ENCODE measurements around the gene APCDD1L. TPM values are rescaled to one million over a fixed set of nuclear protein-coding genes. Genes with fewer than 3 reads are reported as not detected.

The APCDD1L gene
- total and polyA plus RNA-seq, 2 of the 8 experiments (the other 6 are each of a cell fraction or from before 2014, with no cell fraction given) = 0.83 to 3.1 TPM

DNA sequence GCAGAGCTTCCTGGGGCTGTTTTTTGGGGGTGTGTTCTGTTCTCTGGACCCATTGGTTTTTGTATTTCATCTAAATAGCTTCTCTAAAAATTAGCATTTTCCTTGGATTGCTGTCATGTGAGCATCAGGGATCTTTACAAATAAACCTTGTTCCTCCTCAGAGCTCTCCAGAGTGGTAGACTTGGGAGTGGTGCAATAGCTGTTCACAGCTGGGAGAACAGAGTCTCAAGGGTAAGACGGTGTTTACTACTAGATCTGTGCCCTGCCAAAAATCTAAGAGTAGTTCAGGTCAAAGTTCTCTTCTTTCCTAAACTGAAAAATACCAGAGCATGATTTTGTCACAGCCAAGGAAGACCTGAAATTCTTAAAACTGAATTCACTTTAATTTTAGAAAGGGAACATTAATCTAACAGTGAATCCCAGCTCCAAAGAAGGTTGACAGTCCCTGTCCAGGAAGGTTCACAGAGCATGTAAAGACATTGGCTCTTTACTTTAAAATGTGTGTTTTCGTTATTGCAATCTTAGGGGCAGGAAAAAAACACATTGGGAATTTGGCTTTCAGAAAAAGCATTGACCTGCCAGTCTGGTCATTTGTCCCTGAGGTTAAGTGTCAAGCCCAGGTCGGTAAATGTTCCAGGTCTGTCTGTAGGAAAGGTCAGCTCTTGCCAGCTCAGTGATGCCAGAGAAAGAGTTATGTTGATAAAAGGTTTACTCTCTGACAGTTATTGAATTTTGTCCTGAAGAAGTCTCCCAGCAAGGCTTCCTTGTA is 82.8 kb downstream of the APCDD1L start:
- FAIRE-seq (no peak), DNase-seq (ENCODE audit: low read depth in 1 of 2, low spot score in 2 of 2) (no peak)
- Histone ChIP-seq H3K79me2 (ENCODE audit: control insufficient read depth in 1 of 2, insufficient read depth in 2 of 2, low read length in 2 of 2) (peaks cover 10 to 81% of the 10 kb centered on the region in 2 experiments; a peak in 3 of 4 replicates), H4K5ac (ENCODE audit: insufficient read length, low read depth, low read length) (no peak overlapping the region), H3K27me3 (replicated peaks in 1 of 4; ENCODE audit: control insufficient read depth in 3 of 4, extremely low read depth in 1 of 4, insufficient read depth in 3 of 4, low read length in 3 of 4) (no peaks in the 10 kb centered on the region), H3K23ac (ENCODE audit: insufficient read length) (no peak overlapping the region), H3K9me3 (ENCODE audit: insufficient read depth in 2 of 2, low read depth in 1 of 2, low read length in 1 of 2) (peaks cover 0 to 3% of the 10 kb centered on the region in 2 experiments; a peak in 2 of 4 replicates), H2BK5ac (ENCODE audit: low read depth, low read length) (no peak overlapping the region), H3K4me1 (replicated peaks in 1 of 4; ENCODE audit: control insufficient read depth in 3 of 4, insufficient read depth in 4 of 4, low read length in 3 of 4) (peaks cover 0 to 18% (median 7%) of the 10 kb centered on the region in 4 experiments; a peak in 4 of 7 replicates), H4K91ac (replicated peaks; ENCODE audit: insufficient read length, low read length) (no peak overlapping the region), H3K4me3 (ENCODE audit: extremely low read depth in 1 of 4, insufficient read depth in 2 of 4, low read depth in 3 of 4, low read length in 4 of 4) (no peak overlapping the region), H3K4me2 (ENCODE audit: insufficient read depth in 1 of 2, low read depth in 2 of 2, low read length in 2 of 2) (no peak overlapping the region), H3K18ac (ENCODE audit: extremely low read depth, low read length) (no peak overlapping the region), H2BK20ac (ENCODE audit: low read length) (no peak overlapping the region), H2BK120ac (replicated peaks; ENCODE audit: low read depth, low read length) (no peak overlapping the region), H3K27ac (ENCODE audit: low read depth, low read length) (no peak overlapping the region), H2AFZ (ENCODE audit: low read length) (no peak overlapping the region), H3K79me1 (ENCODE audit: low read depth, low read length) (peaks cover 5% of the 10 kb centered on the region), H3K9ac (replicated peaks in 1 of 4; ENCODE audit: extremely low read depth in 1 of 4, low read depth in 3 of 4, low read length in 3 of 4) (no peak overlapping the region), H2BK12ac (ENCODE audit: low read depth, low read length) (no peak overlapping the region), H4K20me1 (replicated peaks in 1 of 2; ENCODE audit: control insufficient read depth in 1 of 2, insufficient read depth in 2 of 2, low read length in 2 of 2) (peaks cover 0 to 2% of the 10 kb centered on the region in 2 experiments), H3K36me3 (ENCODE audit: control insufficient read depth in 2 of 4, insufficient read depth in 4 of 4, low read length in 3 of 4) (peaks cover 0 to 7% (median 0%) of the 10 kb centered on the region in 4 experiments; a peak in 1 of 8 replicates), H4K8ac (ENCODE audit: extremely low read depth, insufficient read depth, low read length) (no peak overlapping the region), H2AK5ac (ENCODE audit: low read depth, low read length) (no peak overlapping the region), H2BK15ac (ENCODE audit: low read length) (no peak overlapping the region), H3K14ac (ENCODE audit: insufficient read length) (no peak overlapping the region), H3K23me2 (ENCODE audit: low read depth, low read length) (no peaks in the 10 kb centered on the region), H3K56ac (replicated peaks; ENCODE audit: insufficient read length, low read depth, low read length) (no peak overlapping the region), H3K4ac (replicated peaks; ENCODE audit: insufficient read length, low read depth, low read length) (no peak overlapping the region)
- CTCF ChIA-PET (ENCODE audit: partially characterized antibody) = interaction anchor here (0.6 to 2.6 kb wide), 7 partner anchors 8 to 222 kb away, joined by 3 to 12 read pairs (median 4); no protein-coding TSS in a partner anchor
- WGBS, 2 experiments (ENCODE audit: extremely low coverage in 1 of 2, insufficient coverage in 1 of 2, insufficient read length in 1 of 2, insufficient replicate concordance in 2 of 2, low coverage in 1 of 2, low lambda C conversion rate in 2 of 2, missing lambda C conversion rate in 1 of 2) = 92% methylated on average over 3 of the region's 3 CpGs; no CpG with 5 or more reads in 1 of the 2 experiments
- TF ChIP-seq, protein P1, sequence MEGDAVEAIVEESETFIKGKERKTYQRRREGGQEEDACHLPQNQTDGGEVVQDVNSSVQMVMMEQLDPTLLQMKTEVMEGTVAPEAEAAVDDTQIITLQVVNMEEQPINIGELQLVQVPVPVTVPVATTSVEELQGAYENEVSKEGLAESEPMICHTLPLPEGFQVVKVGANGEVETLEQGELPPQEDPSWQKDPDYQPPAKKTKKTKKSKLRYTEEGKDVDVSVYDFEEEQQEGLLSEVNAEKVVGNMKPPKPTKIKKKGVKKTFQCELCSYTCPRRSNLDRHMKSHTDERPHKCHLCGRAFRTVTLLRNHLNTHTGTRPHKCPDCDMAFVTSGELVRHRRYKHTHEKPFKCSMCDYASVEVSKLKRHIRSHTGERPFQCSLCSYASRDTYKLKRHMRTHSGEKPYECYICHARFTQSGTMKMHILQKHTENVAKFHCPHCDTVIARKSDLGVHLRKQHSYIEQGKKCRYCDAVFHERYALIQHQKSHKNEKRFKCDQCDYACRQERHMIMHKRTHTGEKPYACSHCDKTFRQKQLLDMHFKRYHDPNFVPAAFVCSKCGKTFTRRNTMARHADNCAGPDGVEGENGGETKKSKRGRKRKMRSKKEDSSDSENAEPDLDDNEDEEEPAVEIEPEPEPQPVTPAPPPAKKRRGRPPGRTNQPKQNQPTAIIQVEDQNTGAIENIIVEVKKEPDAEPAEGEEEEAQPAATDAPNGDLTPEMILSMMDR (IDR thresholded peaks at IDR 0.05; ENCODE audit: control extremely low read depth in 1 of 3, insufficient read depth in 1 of 3, low read depth in 1 of 3, low read length in 3 of 3) = no peak
- TF ChIP-seq, protein P2, sequence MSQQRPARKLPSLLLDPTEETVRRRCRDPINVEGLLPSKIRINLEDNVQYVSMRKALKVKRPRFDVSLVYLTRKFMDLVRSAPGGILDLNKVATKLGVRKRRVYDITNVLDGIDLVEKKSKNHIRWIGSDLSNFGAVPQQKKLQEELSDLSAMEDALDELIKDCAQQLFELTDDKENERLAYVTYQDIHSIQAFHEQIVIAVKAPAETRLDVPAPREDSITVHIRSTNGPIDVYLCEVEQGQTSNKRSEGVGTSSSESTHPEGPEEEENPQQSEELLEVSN (IDR thresholded peaks at IDR 0.05) = no peak
- TF ChIP-seq SP2 (IDR thresholded peaks at IDR 0.05; ENCODE audit: low read length) (no peak), CTBP2 (IDR thresholded peaks at IDR 0.05; ENCODE audit: borderline replicate concordance, insufficient read depth, insufficient read length, low read length) (no peak), CHD2 (IDR thresholded peaks at IDR 0.05; ENCODE audit: low read length) (no peak)
- POLR2A ChIA-PET (ENCODE audit: partially characterized antibody) = interaction anchor here (1.0 to 2.0 kb wide), 3 partner anchors 8 to 17 kb away, joined by 3 to 8 read pairs (median 3); no protein-coding TSS in a partner anchor
